Activated CD4-positive, alpha-beta T cell treated with anti-CD3 and anti-CD28 coated beads, Interleukin-2, amount 10 ng/mL, durations not matched to agents 7 days and 5 days (primary cell): ENCODE measurements around the gene NME7. TPM values are rescaled to one million over a fixed set of nuclear protein-coding genes. Genes with fewer than 3 reads are reported as not detected.
A peak's percentile ranks its signal among the peaks of the same experiment; 100 is the strongest.

ENCODE experiments used
- CTCF ChIA-PET: fragments of 350-600 bp; sonication (Branson Sonifier 250); formaldehyde crosslinking; loops from one replicate; lab custom pipeline; 2021; ENCODE audit warnings: antibody characterized with exemption; lab: Charles Lee
- POLR2A ChIA-PET: fragments of 350-600 bp; sonication (Branson Sonifier 250); formaldehyde crosslinking; loops from one replicate; lab custom pipeline; 2021; ENCODE audit warnings: antibody characterized with exemption; lab: Charles Lee
- DNase-seq: peaks from one replicate; pipeline ENCODE4 v3.0.0-alpha.2; 2020
- H3K27ac Mint-ChIP-seq: one replicate; pipeline ENCODE4 v1.8.0; 2021; ENCODE audit warnings: mild to moderate bottlenecking, moderate library complexity, mixed read lengths
- H3K27me3 Mint-ChIP-seq: one replicate; pipeline ENCODE4 v1.8.0; 2021; ENCODE audit warnings: mixed read lengths
- H3K36me3 Mint-ChIP-seq: one replicate; pipeline ENCODE4 v1.8.0; 2021; ENCODE audit warnings: low read depth, mixed read lengths
- H3K4me1 Mint-ChIP-seq: one replicate; pipeline ENCODE4 v1.8.0; 2021; ENCODE audit warnings: mixed read lengths
- H3K4me3 Mint-ChIP-seq: one replicate; pipeline ENCODE4 v1.8.0; 2021; ENCODE audit warnings: mild to moderate bottlenecking, moderate library complexity, mixed read lengths
- H3K9me3 Mint-ChIP-seq: one replicate; pipeline ENCODE4 v1.8.0; 2021; ENCODE audit warnings: mixed read lengths
- total RNA-seq, 2 experiments: library from RNA; stranded (reverse); gene quantifications; one replicate each; pipeline ENCODE4 v1.2.3, GENCODE V29; 2021

The NME7 gene
- total RNA-seq, 2 experiments from 2014 or later: 16.6 to 16.9 TPM

GRCh38 chr1:169312084-169312954, 55.3 kb downstream of the NME7 start:
- no peak overlapping the region for H3K27ac Mint-ChIP-seq
- peaks cover 2% of the 10 kb centered on the region for H3K36me3 Mint-ChIP-seq
- no peaks in the 10 kb centered on the region for H3K27me3 Mint-ChIP-seq
- ChIA-PET CTCF (interaction anchor here (0.6 to 2.0 kb wide), 3 partner anchors 9 to 56 kb away, joined by 3 to 7 read pairs (median 3); partner anchors contain the start of genes BLZF1 and NME7), POLR2A (no interaction called here)
- H3K9me3 Mint-ChIP-seq: no peaks in the 10 kb centered on the region
- H3K4me1 Mint-ChIP-seq: peaks cover 19% of the 10 kb centered on the region
- DNase-seq: peak; percentile 38
- H3K4me3 Mint-ChIP-seq: no peak overlapping the region

DNA sequence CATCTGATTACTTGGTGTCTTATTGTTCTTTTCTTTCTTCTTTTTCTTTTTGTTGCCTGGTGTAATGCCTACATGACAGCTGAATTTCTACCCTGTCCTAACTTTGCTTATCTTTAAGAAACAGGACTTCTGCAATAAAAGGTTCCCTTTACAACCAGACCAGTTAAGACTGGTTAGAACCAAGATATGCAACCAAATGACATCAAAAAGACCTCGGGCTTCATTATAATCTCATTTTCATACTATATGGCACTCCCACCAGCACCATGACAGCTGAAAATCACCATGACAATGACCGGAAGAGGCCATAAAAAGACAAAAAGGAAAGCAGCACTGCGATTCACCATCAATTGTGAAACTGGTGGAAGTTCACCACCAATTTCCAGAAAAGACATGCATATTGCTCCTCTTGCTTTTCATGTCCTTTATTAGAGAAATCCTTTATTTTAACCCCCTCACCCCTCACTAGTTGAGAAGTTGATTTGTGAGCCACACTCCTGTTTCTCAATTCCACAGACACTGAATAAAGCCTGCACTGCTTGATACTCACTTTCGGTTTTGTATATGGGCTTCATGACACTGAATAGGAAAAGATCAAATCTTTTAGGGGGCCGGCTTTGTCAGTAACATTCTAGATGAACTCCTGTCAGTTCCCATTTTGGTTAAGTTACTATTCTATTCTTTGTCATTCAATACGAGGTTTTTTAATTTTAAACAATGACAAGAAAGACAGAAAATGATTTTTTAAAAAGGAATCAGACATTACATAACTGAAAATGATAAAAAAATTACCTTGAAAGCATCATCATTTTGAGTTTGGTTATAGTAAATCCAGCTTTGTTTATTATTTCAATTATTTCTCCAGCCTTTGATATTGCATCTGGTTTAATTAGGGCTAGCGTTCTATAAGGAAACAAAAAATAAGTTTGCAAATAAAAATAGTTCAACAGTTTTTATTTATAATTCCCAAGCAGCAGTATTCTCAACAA, 58.1 kb downstream of the NME7 start:
- Mint-ChIP-seq H3K27ac (peak overlapping the region; percentile 37), H3K27me3 (no peaks in the 10 kb centered on the region), H3K4me1 (peaks cover 19% of the 10 kb centered on the region), H3K4me3 (peak overlapping the region; percentile 39), H3K9me3 (peaks cover 3% of the 10 kb centered on the region), H3K36me3 (peaks cover 8% of the 10 kb centered on the region)
- peak; percentile 18 for DNase-seq
- CTCF ChIA-PET: no interaction called here
- POLR2A ChIA-PET: no interaction called here

- Mint-ChIP-seq H3K36me3 (peaks cover 8% of the 10 kb centered on the region), H3K9me3 (peaks cover 3% of the 10 kb centered on the region), H3K27me3 (no peaks in the 10 kb centered on the region), H3K4me3 (no peak overlapping the region), H3K4me1 (peaks cover 19% of the 10 kb centered on the region), H3K27ac (no peak overlapping the region)
- ChIA-PET POLR2A (no interaction called here), CTCF (no interaction called here)
- no peak for DNase-seq
These were observed 59.1 kb downstream of the NME7 start for GRCh38 chr1:169308313-169309039.

DNA sequence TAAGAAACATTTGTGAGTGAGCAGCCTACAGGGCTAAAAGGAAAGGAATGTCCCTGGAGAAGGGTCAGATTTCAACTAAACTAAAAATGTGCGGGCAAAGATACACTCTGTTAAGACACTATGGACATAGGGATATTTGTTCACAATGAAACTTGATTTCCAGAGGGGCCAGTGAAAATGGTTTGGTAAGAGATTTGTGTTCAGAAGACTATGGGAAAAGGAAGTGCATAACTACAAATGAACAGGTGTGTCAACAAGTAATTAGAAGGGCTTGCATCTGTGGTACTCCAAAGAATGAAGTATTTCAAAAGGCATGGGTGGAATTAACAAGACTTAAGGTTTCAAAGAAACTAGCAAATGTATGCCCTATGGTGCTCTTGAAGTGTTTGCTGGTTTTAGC, 60.4 kb downstream of the NME7 start:
- ChIA-PET CTCF (no interaction called here), POLR2A (no interaction called here)
- peaks cover 15% of the 10 kb centered on the region for H3K4me1 Mint-ChIP-seq
- no peak overlapping the region for H3K4me3 Mint-ChIP-seq
- H3K27ac Mint-ChIP-seq: no peak overlapping the region
- H3K9me3 Mint-ChIP-seq: peaks cover 3% of the 10 kb centered on the region
- no peak for DNase-seq
- H3K27me3 Mint-ChIP-seq: no peaks in the 10 kb centered on the region
- H3K36me3 Mint-ChIP-seq: peaks cover 8% of the 10 kb centered on the region

GRCh38 chr1:169305948-169306347, 61.6 kb downstream of the NME7 start:
- Mint-ChIP-seq H3K36me3 (peaks cover 8% of the 10 kb centered on the region), H3K27ac (no peak overlapping the region), H3K9me3 (peaks cover 3% of the 10 kb centered on the region), H3K27me3 (no peaks in the 10 kb centered on the region), H3K4me3 (no peak overlapping the region), H3K4me1 (peaks cover 10% of the 10 kb centered on the region)
- ChIA-PET POLR2A (no interaction called here), CTCF (no interaction called here)
- DNase-seq: no peak

- CTCF ChIA-PET: no interaction called here
- H3K36me3 Mint-ChIP-seq: peaks cover 8% of the 10 kb centered on the region
- H3K27ac Mint-ChIP-seq: no peak overlapping the region
- H3K4me3 Mint-ChIP-seq: no peak overlapping the region
- POLR2A ChIA-PET: no interaction called here
- H3K27me3 Mint-ChIP-seq: no peaks in the 10 kb centered on the region
- H3K9me3 Mint-ChIP-seq: peaks cover 3% of the 10 kb centered on the region
- peaks cover 10% of the 10 kb centered on the region for H3K4me1 Mint-ChIP-seq
- DNase-seq: no peak
These were observed 62.2 kb downstream of the NME7 start for GRCh38 chr1:169305356-169305755.

DNA sequence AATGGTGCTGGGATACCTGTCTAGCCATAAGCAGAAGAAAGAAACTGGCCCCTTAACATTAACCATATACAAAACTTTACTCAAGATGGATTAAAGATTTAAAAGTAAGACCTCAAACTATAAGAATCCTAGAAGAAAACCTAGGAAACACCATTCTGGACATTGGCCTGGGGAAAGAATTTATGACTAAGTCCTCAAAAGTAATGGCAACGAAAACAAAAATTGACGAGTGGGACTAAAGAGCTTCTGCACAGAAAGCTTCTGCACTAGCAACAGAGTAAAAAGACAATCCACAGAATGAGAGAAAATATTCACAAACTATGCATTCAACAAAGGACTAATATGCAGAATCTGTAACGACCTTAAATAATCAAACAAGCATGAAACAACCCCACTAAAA, 66.7 kb downstream of the NME7 start:
- Mint-ChIP-seq H3K27ac (no peak overlapping the region), H3K36me3 (peaks cover 3% of the 10 kb centered on the region), H3K9me3 (no peaks in the 10 kb centered on the region), H3K4me3 (no peak overlapping the region), H3K27me3 (no peaks in the 10 kb centered on the region), H3K4me1 (peaks cover 2% of the 10 kb centered on the region)
- ChIA-PET POLR2A (no interaction called here), CTCF (no interaction called here)
- DNase-seq: no peak

DNA sequence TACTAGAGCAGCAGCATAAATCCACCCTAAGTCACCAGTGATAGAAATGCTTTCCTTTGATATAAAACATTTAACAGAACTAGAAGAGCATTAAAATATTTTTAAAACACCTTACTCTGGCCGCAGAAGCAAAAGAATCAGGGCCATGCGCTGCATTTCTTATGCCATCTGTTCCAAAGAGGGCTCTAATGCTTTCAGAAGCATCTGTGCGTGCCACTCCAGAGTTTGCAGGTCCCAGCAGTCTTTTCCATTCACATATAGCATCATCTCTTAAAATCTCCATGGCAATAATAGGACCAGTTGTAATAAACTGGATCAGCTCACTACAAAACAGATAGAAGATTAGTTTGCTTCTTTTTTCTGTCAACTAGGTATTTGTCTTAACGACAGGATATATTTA, 69.2 kb downstream of the NME7 start:
- no peak overlapping the region for H3K27ac Mint-ChIP-seq
- no peaks in the 10 kb centered on the region for H3K27me3 Mint-ChIP-seq
- ChIA-PET CTCF (interaction anchor here (0.6 kb wide), 1 partner anchor 822 kb away, joined by 5 read pairs; no protein-coding TSS in a partner anchor), POLR2A (no interaction called here)
- no peaks in the 10 kb centered on the region for H3K9me3 Mint-ChIP-seq
- H3K36me3 Mint-ChIP-seq: peaks cover 3% of the 10 kb centered on the region
- no peak overlapping the region for H3K4me3 Mint-ChIP-seq
- H3K4me1 Mint-ChIP-seq: peaks cover 2% of the 10 kb centered on the region
- no peak for DNase-seq

DNA sequence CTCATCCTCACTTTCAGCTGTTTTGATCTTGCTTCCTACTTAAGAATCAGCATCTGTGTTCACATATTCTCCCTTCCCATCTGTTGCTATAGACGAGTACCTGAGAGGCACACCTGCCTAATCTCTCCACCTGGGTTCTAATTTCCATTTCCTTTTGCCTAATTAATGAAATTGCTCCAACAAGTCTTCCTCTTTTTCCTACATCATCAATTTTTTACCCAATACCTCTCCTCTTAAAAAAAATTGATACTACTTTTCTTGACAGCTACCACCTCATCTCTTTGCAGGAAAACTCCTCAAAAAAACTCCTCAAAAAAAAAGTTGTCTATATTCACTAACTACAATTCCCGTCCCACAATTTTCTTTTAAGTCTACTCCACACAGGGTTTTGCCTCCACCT, 71.8 kb downstream of the NME7 start:
- Mint-ChIP-seq H3K4me3 (no peak overlapping the region), H3K27me3 (no peaks in the 10 kb centered on the region), H3K9me3 (no peaks in the 10 kb centered on the region), H3K36me3 (peaks cover 3% of the 10 kb centered on the region), H3K27ac (no peak overlapping the region), H3K4me1 (peaks cover 2% of the 10 kb centered on the region)
- DNase-seq: no peak
- ChIA-PET CTCF (no interaction called here), POLR2A (no interaction called here)

GRCh38 chr1:169295425-169295824, 72.2 kb downstream of the NME7 start:
- peaks cover 3% of the 10 kb centered on the region for H3K36me3 Mint-ChIP-seq
- CTCF ChIA-PET: no interaction called here

DNA sequence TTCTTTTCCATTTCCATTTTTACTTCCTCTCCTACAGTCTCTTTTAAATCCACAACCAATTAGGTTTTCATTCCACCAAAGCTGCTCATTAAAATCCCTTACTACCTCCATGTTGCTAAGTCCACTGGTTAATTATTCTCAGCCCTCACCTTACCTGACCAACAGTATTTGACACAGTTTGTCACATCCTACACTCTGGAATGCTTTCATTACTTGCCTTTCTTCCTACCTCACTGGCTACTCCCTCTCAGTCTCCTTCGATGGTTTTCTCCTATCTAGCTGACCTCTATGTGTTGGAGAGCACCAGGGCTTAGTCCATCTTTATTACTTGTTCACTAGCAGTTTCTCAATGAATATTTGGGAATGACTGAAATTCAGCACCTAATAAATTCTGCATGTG, 78.6 kb downstream of the NME7 start:
- Mint-ChIP-seq H3K9me3 (peaks cover 4% of the 10 kb centered on the region), H3K27me3 (no peaks in the 10 kb centered on the region), H3K27ac (no peak overlapping the region), H3K36me3 (peaks cover 3% of the 10 kb centered on the region), H3K4me3 (no peak overlapping the region), H3K4me1 (no peaks in the 10 kb centered on the region)
- POLR2A ChIA-PET: no interaction called here
- DNase-seq: no peak
- CTCF ChIA-PET: no interaction called here

More at GRCh38 chr1:169295425-169295824, 72.2 kb downstream of the NME7 start:
- Mint-ChIP-seq H3K27me3 (no peaks in the 10 kb centered on the region), H3K4me1 (peaks cover 2% of the 10 kb centered on the region), H3K27ac (no peak overlapping the region), H3K9me3 (no peaks in the 10 kb centered on the region), H3K4me3 (no peak overlapping the region)
- DNase-seq: no peak
- POLR2A ChIA-PET: no interaction called here

- Mint-ChIP-seq H3K9me3 (peaks cover 11% of the 10 kb centered on the region), H3K27me3 (no peaks in the 10 kb centered on the region), H3K4me1 (no peaks in the 10 kb centered on the region), H3K27ac (no peak overlapping the region), H3K4me3 (no peak overlapping the region), H3K36me3 (peaks cover 3% of the 10 kb centered on the region)
- no peak for DNase-seq
- CTCF ChIA-PET: no interaction called here
- POLR2A ChIA-PET: no interaction called here
These were observed 79.6 kb downstream of the NME7 start for GRCh38 chr1:169288011-169288414.
